HG03139 (cell line): ENCODE measurements around the gene FANCE.
A peak's percentile ranks its signal among the peaks of the same experiment; 100 is the strongest.

Experiments used
- ATAC-seq: cut with Tn5 transposase; IDR thresholded peaks from one replicate; pipeline ENCODE4 v1.9.1; 2021; ENCODE audit not compliant: unreplicated experiment

FANCE gene

DNA sequence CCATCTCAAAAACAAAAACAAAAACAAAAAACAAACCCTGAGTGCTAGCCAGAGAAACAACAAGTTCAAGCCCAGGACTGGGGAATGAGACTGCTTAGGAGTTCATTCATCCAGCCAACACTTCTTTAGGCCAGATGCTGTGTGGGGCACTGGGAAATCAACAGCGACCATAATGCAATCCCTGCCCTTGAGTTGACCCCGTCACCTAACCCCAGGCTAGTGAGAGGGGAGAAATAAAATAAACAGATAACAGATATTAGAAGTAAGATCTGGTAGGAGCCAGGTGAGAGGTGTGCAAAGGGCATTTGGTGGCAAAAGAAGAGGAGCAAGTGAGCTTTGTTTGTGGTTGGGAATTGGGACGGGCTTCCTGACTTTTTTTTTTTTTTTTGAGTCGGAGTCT is 11.2 kb downstream of the FANCE start:
- ATAC-seq, result no peak

DNA sequence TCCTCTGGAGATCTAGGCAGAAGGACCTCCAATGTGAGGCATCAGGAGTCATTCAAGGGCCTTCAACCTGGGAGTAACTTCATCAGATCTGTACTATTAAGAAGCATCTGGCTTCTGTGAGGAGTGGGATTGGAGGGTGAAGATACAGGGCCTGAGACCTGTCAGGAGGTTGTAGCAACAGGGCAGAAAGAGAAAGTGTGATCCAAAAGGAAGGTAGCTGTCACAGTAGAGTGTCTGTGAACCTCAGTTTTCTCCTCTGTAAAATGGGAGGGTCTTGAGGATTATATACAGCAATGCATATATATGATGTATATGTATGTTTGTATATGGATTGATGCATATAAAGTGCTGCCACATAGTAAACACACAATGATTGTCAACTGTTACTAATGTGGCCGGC is 13.5 kb downstream of the FANCE start:
- no peak for ATAC-seq

DNA sequence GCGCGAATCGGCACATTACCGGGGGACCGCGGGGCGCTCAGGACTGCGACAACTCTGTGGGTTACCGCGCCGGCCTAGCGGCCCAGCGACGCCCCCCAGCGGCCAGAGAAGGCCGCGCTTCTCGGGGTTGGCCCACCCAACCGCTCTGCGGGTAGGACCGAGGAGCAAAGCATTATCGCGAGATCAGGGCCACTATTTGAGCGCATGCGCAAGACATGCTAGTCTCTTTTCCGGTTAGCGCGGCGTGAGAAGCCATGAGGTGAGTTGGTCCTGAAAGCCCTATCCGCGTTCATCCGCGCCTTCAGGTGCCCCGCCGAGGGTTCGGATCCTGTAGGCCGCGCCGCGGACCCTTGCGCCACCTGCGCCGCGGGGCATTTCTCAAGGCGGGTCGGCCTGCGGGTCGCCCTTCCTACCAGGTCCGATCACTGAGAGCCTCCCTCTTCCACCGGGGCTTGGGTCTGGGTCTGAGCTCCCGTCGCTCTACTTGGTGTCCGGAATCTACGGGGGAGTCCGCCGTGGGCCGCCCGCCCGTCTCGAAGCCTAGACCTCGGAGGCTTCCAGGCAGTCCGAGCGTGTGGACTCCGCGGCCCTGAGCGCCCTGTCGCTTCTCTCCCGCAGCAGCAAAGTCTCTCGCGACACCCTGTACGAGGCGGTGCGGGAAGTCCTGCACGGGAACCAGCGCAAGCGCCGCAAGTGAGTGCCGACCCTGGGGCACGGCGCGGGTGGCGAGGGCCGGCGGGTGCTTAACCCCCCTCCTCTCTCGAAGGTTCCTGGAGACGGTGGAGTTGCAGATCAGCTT is 16.2 kb downstream of the FANCE start, which contains the start of gene RPL10A:
Gene RPL10A (plus strand): TSS at position 221 of the 799 bp plus-strand sequence. CDS start 34 bp downstream, at position 255.
- peak; percentile 84 for ATAC-seq

DNA sequence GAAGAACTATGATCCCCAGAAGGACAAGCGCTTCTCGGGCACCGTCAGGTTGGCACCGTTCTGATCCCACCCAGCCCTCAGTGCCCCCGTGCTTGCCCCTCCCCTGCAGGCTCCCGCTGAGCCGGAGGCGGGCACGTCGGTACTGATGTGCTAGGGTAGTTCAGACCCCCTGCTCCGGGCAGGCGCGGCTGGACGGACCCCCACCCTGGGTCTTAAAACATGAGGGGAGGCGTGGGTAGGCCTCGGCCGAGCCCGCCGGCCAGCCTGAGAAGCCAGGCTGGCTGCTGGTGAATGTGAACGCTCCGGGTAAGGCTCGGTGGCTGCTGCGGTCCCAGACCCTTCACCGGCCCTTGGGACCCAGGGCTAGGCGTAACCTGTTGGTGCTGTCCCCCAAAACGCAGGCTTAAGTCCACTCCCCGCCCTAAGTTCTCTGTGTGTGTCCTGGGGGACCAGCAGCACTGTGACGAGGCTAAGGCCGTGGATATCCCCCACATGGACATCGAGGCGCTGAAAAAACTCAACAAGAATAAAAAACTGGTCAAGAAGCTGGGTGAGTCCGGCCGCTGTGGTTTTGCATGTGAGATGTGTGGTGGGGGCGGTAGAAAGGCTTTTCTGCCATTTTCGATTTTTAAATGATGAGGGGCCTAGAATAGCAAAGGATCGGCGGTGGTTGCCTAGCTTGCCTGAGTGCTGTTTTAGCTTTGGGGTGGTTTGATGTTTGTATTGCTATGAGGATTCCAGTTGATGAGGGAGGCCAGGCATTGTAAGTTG is 17.0 kb downstream of the FANCE start:
- no peak for ATAC-seq

DNA sequence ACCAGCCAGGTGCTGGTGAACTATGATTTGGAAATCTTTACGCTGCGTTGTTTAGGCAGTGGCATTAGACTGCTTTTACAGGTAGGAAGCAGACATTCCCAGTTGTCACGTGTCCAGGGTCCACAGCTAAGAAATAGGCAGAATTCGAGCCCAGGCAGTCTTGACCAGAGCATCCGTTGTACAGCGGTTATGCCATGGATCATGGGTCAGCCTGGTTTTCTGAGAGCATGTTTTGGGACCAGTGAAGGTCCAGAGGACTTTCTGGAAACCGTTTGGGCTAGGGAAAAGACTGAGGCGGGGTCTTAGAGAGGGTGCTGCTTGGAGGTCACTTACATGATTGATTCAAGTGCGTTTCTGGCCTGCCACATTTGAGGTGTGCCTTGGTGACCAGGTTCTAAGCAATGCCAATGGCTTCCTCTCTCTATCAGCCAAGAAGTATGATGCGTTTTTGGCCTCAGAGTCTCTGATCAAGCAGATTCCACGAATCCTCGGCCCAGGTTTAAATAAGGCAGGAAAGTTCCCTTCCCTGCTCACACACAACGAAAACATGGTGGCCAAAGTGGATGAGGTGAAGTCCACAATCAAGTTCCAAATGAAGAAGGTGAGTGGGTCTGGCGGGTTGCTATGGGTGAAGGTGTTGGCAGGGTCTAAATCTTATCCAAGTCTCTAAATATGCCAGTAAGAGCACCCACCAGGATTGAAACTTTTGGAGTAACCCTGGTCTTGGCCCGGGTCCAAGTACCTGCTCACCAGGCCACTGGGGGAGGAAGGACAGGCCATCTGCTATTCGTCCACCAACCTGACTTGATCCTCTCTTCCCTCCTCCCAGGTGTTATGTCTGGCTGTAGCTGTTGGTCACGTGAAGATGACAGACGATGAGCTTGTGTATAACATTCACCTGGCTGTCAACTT is 17.9 kb downstream of the FANCE start:
- no peak for ATAC-seq

DNA sequence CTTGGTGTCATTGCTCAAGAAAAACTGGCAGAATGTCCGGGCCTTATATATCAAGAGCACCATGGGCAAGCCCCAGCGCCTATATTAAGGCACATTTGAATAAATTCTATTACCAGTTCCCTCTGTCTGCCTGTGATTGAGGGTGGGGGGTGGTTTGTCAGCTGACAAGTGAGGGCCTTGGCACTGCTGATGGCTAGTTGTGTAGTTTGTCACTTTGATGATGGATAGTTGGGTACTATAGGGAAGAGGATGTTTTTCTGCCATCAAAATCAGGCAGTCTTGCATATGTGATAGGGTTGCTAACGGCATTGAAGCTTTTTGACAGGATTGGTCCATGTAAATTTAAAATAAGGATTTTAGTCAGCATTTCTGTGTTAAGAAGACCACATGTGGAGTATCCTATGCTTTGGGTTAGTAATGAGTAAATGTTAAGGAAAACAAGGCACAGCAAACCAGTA is 18.6 kb downstream of the FANCE start:
- no peak for ATAC-seq

DNA sequence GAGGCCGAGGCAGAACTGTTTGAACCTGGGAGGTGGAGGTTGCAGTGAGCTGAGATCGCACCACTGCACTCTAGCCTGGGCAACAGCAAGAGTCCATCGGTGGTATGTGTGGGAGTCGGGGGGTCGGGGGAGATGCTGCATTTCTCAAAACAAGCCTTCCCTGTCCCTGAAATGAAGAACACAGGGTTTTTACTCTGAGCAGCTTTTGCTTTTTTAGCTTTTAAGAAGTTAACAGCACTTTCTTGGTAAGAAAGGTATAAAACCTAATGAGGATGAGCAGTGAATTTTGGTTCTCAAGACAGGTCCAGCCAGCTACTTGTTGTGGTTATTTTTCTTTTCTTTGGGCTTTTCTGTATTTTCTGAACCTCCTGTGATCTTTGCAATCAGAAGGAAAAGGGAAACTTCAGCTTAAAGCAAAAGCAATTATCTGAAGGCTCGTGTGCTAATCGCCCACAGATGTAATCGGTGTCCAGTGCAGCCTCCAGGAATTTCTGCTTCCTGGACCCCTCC is 19.8 kb downstream of the FANCE start:
- no peak for ATAC-seq

DNA sequence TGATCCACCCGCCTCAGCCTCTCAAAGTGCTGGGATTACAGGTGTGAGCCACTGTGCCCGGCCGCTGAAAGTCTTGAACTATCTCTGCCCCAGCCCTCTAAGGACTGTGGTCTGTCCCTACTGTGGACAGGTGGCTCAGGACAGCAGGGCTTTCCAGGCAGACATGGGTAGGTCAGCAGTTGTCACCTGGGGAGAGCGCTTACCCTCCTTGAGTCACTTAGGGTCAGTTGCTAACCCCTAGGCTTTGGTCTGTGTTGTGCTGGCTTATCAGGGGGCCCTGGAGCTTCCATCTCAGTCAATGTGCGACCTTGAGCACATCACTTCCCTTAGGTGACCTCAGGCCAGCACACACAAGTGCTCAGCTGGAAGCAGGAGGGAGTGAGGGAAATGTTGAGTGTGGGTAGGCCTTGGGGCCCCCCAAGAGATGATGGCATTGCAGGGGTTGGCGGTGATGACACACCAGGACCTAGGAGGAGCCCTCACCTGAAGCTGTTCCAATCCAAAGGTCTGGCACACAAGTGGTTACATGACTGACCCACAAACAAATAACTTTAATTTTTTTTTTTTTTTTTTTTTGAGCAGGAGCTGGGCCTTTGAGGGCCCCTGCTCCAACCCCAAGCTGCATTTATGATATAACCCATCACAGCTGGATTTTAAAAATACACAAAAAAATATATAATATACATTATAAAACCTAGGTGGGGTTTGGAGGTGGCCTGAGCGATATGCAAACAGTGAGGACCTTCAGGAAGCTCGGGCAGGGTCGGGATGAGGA is 21.1 kb downstream of the FANCE start:
- no peak for ATAC-seq

DNA sequence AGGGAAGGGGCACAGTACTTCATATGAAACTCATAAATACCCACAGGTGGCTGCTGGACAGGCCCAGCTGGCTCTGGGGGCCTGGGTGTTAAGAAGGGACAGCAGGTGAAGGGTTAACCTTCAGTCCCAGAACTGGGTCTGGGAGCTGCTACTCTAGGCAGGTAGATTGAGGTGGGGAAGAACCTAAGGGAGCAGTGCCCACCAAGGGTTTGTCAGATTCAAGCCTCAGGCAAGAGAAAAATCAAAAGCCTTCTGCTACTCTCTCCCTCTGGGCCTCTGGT is 21.7 kb downstream of the FANCE start:
- ATAC-seq, result no peak

DNA sequence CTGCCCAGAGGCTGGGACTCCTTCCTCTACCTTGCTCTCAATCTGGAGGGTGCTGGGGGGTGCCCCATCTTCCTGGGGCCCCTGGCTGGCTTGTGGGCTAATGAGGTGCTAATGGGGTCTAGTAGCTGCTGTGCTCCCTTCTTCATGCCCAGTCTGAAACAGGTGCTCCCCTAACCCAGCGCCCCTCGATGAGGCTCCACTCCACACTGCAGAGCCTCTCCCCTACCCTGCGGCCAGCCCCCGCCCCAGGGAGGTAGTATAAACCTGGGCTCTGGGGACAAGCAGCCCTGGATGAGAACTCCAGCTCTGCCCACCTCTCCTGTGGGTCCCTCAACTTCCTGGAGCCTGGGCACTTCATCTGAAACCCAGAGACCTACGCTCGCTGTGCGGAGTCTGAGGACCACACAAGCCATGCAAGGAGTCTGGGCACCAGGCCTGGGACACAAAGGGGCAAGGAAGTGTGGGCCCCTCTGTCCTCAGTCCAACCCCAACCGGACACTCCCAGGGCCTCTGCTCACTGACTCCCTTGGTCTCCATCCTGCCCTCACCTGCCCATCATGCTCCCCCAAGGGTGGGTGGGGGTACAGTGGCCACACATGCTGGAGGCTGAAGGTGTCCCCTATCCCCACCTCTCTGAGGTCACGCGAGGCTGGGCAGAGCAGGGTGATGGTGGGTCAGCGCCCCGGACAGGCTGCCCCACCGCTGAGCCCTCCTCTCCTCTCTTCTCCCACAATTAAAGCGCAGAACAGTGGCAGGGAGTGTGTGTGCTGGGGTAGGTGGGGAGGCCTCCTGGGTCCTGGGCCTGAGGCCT is 22.2 kb downstream of the FANCE start:
- ATAC-seq, result no peak

DNA sequence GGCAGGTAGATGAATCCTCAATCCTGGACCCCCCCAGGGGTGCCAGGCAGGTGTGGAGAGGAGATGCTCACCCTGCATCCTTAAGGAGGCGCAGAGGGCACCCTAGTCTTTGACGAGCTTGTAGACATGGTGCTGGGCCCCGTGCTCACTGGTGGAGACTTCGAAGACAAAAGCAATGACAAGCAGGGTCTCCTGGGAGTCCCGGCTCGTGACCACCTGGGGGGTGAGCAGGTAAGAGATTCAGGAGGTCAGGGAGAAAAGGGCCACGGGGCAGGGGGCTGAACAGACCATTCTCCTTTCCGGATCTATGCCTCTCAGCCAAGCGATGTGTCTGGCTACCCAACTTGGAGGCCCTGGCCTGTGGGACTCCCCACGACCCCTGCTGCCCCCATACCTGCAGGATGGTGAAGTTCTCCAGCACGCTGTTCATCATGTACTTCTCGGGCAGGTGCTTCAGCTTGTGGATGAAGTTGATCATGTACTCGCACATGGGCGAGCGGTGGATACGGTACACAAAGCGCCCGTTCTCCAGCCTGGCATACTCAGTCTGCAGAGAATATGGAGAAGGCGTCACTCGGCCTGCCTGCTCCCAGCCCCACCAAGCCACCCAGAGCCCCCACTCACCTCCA is 22.9 kb downstream of the FANCE start:
- no peak for ATAC-seq

DNA sequence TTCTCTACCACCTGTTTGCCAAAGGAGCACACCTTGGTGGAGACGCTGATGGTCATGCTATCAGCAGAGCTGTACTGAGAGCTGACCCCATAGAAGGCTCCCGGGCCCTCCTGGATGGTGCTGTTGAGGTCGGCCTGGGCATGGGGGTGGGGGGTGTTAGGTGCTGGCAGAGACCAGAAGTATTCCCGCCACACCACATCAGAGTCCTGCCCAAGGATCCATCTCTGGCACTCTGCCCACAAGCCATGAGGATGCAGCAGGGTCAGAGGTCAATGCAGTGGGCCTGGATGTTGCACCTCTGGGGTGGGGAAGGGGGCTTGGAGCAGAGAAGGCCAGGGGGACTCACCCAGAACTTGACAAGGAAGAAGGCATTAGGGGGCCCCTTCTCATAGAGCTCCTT is 23.4 kb downstream of the FANCE start:
- ATAC-seq, result no peak

DNA sequence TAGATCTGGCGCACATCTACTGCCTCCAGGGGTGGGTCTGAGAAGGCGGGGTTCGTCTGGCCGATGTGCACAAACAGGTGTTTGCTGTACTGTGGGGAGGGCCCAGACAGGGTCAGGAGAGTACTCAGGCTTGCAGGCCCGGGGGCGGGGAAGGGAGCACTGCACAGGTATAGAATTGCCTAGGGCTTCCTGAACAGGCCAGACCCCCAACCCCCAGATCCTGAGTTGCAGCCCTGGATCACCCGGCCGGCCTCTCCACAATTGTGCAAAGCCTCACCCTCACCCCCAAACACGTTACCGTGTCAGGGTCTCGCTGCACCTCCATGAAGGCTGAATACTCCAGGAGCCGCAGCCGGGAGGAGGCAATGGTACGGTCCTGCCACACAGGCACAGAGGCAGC is 23.9 kb downstream of the FANCE start:
- ATAC-seq, result no peak

DNA sequence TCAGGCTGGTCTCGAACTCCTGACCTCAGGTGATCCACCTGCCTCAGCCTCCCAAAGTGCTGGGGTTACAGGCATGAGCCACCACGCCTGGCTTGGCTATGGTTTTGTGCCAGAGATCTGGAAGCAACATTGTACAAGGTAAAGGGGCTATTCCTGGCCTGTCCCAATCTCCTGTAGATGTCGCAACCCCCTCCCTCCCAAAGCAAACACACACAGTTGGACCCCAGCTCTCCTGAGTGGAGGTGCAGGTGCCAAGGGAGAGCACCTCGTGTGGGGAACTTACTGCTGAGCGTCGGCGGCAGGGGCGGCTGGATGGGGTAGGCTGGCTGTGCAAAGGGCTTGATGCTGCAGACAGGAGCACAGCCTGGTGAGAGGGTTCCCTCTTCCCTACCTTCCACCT is 24.9 kb downstream of the FANCE start:
- ATAC-seq, result no peak

DNA sequence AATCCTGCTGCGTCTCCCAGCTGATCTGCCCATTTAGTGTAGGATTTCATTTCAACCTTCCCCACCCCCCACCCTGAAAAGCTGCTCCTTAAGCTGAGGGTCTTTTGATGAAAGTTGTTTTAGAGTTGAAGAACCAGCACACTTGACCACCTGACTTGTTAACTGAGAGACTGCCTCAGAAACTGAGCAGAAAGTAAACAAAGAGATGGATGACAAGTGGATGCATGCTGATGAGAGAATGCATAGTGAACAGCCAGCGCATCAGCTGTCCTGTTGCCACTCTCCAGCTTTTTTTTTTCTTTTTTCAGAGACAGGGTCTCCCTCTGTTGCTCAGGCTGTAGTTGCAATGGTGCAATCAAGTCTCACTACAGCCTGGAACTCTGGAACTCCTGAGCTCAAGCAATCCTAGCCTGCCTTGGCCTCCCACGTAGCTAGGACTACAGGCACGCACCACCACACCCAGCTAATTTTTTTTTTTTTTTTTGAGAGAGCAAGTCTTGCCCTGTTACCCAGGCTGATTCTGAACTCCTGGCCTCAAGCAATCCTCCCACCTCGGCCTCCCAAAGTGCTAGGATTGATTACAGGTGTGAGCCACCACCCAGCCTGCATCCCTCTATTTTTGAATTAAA is 25.5 kb downstream of the FANCE start:
- ATAC-seq, result no peak

DNA sequence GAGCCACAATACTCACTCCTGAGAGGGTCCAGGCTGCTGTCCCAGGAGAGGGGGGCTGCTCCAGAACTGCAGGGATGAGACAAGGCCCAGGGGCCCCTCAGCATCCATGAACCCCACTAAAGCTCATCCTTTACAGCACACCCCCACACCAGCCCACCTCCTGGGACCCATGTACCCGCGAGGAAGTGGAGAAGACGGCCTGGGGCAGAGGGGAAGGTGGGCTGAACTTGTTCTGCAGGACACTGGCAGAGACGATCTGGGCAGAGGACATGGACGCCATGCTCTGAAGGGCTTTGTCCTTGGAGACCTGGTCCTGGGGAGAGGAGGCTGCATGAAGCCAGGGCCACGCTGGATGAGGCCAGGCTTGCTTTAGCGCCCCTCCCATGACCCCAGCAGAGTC is 26.1 kb downstream of the FANCE start:
- ATAC-seq, result no peak

DNA sequence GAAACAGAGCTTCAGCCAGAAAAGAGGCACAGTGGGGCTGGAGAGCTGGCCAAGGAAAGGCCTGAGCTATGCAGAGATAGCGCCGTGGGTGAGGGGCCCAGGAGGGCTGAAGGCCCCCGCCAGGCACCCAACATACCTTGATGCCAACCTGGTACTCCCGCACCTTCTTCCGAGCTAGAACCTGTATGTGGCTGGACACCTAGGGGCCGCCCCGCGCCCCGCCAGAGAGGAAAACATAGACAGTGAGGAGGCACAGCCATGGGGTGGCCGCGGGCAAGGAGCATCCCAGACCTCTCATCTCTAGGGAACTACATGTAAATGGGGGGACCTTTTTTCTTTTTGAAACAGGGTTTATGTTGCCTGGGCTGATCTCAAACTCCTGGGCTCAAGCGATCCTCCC is 28.0 kb downstream of the FANCE start:
- no peak for ATAC-seq

DNA sequence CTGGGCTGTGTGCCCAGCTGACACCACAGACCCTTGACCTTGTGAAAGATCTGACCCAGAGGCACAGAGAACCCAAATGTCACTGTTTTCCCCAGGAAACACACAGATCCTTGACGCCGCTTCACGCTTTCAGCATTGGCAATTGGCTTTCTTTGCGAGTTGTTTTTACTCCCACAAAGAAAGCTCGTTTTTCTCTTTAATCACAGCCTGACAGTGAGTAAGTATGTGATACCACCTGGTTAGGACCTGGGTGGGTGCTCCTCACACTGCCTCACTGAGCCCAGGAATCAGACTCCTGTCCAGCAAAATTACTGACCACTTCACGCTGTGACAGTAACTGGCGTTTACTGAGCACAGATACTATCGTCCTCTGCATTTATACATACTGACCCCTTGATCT is 29.1 kb downstream of the FANCE start:
- ATAC-seq, result no peak

DNA sequence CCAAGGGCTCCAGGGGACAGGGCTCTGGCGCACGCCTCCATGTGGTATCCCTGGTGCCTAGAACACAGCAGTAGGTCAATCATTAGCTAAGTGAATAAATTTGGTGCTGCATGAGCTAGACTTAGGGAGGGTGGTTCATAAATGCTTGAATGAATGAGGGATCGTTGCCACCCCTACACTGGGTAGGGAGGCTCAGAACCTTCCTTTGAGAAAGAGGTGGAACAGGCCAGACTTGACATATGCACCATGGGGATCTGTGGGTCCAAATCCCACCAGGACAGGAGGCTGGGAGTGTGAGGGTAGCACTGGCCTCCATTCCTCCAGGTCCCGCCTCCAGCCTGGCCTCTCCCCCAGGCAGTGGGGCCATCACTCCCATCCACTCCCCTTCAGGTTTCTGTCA is 30.9 kb downstream of the FANCE start:
- ATAC-seq, result no peak
